MCF 10A (cell line): ENCODE results near the gene PRX. TPM values are rescaled to one million over a fixed set of nuclear protein-coding genes. Genes with fewer than 3 reads are reported as not detected.
"Not testable (repeated sequence)": the region's sequence is repeated elsewhere in the genome, so short reads cannot be mapped to it uniquely, and the experiment has no call there.

ENCODE experiments used
- BruUV-seq: library from RNA; stranded (reverse); fragments of 400-500 nt; replicated peaks from 2 replicates; lab custom pipeline; 2021; lab: Mats Ljungman, UMichigan
- CTCF ChIA-PET: fragments of 300-600 bp; sonication (Branson Sonifier 250); formaldehyde crosslinking; extraction: SDS; loops from one replicate; lab custom pipeline; 2021; ENCODE audit warnings: antibody characterized with exemption, inconsistent platforms; lab: Yijun Ruan, JAX
- POLR2A ChIA-PET: fragments of 300-600, 350-650 bp; sonication (Branson Sonifier 250); formaldehyde crosslinking; extraction: SDS; loops from one replicate; lab custom pipeline; 2020; ENCODE audit warnings: antibody characterized with exemption, inconsistent platforms; lab: Yijun Ruan, JAX
- DNase-seq: peaks from one replicate; pipeline ENCODE4 v3.0.0-alpha.2; 2018; ENCODE audit not compliant: unreplicated experiment
- H3K27ac Mint-ChIP-seq: one replicate; pipeline ENCODE4 v1.8.0; 2022; ENCODE audit warnings: mild to moderate bottlenecking, low read depth, mixed read lengths; ENCODE audit not compliant: unreplicated experiment
- H3K27me3 Mint-ChIP-seq: one replicate; pipeline ENCODE4 v1.8.0; 2022; ENCODE audit warnings: mixed read lengths; ENCODE audit not compliant: insufficient read depth, unreplicated experiment
- H3K36me3 Mint-ChIP-seq: one replicate; pipeline ENCODE4 v1.8.0; 2022; ENCODE audit warnings: mild to moderate bottlenecking, moderate library complexity, mixed read lengths; ENCODE audit not compliant: insufficient read depth, unreplicated experiment
- H3K4me1 Mint-ChIP-seq: one replicate; pipeline ENCODE4 v1.8.0; 2022; ENCODE audit warnings: mixed read lengths; ENCODE audit not compliant: insufficient read depth, unreplicated experiment
- H3K4me3 Mint-ChIP-seq: one replicate; pipeline ENCODE4 v1.8.0; 2022; ENCODE audit warnings: mild to moderate bottlenecking, moderate library complexity, mixed read lengths; ENCODE audit not compliant: unreplicated experiment
- H3K9me3 Mint-ChIP-seq: one replicate; pipeline ENCODE4 v1.8.0; 2022; ENCODE audit warnings: mixed read lengths; ENCODE audit not compliant: unreplicated experiment
- intact Hi-C: fragments of 100-400 bp; cut with micrococcal nuclease; formaldehyde crosslinking; loops from 2 replicates; pipeline ENCODE4 v1.14.1; 2022
- total RNA-seq: library from RNA; stranded (reverse); gene quantifications from 2 replicates; pipeline ENCODE4 v1.2.3, GENCODE V29; 2022
- TF ChIP-seq, protein P1 (sequence below): fragments of 200-600 bp; IDR thresholded peaks from one replicate; pipeline ENCODE4 v1.8.0; 2022; ENCODE audit warnings: antibody characterized with exemption, mild to moderate bottlenecking; ENCODE audit not compliant: unreplicated experiment

Gene PRX
- total RNA-seq, 1 experiment from 2014 or later = 2.4 TPM

DNA sequence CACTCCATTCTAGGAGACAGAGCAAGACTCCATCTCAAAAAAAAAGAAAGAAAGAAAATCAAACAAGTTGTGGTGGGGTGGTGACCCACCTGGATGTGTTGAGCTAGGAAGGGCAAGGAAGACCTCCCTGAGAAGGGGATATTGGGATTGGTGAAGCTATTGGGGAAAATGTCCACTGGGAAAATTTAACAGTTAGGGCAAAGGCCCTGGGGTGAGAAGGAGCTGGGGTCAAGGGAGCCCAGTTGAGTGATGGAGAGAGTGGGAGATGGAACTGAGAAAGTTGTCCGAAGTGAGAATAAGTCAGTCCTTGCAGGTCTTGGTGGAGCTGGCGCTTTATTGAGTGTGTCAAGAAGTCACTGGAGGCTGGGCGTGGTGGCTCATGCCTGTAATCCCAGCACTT lies 25.1 kb upstream of the PRX start:
- TF ChIP-seq, protein P1, sequence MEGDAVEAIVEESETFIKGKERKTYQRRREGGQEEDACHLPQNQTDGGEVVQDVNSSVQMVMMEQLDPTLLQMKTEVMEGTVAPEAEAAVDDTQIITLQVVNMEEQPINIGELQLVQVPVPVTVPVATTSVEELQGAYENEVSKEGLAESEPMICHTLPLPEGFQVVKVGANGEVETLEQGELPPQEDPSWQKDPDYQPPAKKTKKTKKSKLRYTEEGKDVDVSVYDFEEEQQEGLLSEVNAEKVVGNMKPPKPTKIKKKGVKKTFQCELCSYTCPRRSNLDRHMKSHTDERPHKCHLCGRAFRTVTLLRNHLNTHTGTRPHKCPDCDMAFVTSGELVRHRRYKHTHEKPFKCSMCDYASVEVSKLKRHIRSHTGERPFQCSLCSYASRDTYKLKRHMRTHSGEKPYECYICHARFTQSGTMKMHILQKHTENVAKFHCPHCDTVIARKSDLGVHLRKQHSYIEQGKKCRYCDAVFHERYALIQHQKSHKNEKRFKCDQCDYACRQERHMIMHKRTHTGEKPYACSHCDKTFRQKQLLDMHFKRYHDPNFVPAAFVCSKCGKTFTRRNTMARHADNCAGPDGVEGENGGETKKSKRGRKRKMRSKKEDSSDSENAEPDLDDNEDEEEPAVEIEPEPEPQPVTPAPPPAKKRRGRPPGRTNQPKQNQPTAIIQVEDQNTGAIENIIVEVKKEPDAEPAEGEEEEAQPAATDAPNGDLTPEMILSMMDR = no peak
- Mint-ChIP-seq H3K9me3 (no peaks in the 10 kb centered on the region), H3K4me1 (peaks cover 14% of the 10 kb centered on the region), H3K4me3 (no peak overlapping the region), H3K27me3 (no peaks in the 10 kb centered on the region), H3K27ac (no peak overlapping the region), H3K36me3 (peaks cover 38% of the 10 kb centered on the region)
- ChIA-PET POLR2A (interaction anchor here (0.7 to 10.0 kb wide), 3 partner anchors 12 to 134 kb away, joined by 3 to 124 read pairs (median 3); partner anchors contain the start of gene SERTAD1), CTCF (interaction anchor here (0.7 to 1.8 kb wide), 3 partner anchors 12 to 166 kb away, joined by 3 to 7 read pairs (median 6); no protein-coding TSS in a partner anchor)
- BruUV-seq = no TSS peak
- DNase-seq = no peak
- intact Hi-C loops = no loop called here

DNA sequence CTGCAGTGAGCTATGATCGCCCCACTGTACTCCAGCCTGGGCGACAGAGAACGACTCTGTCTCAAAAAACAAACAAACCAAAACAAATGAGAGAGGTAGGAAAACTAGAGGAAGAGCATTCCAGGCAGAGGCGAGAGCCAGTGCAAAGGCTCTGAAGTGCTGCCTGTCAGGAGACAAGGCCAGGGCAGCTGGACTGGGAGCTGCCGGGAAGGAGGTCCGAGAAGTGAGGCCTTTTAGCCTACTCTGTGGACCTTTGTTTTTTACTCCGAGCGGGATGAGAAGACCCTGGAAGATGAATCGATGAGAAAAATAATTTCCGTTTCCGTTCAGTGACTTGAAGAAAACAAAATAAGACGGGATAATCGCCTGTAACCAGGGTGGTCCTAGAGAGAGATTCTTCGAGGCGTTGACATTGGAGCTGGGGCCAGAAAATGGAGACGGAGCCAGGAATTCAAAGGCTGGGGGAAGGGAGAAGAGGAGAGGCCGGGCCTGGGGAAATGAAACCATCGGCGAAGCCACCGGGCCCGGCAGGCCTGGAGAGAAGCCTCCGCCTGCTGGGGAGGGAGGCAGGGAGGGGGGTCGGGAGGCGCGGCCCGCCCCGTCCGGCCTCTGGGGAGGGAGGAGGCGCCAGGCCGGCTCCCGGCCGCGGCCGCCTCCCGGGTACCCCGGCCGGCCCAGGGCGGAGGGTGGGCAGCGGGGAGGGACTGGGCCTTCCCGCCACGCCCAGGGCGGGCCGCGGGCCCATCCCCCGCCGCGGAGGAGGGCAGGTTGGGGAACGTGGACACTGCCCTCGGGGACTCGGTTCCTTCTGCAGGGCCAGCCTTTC lies 20.4 kb upstream of the PRX start:
- peaks cover 4% of the 10 kb centered on the region for H3K36me3 Mint-ChIP-seq
- ChIA-PET POLR2A (interaction anchor here (0.8 to 3.6 kb wide), 15 partner anchors 7 to 283 kb away, joined by 3 to 59 read pairs (median 6); partner anchors contain the start of genes BLVRB, COQ8B, ITPKC and SERTAD1), CTCF (interaction anchor here (1.1 to 1.4 kb wide), 3 partner anchors 11 to 201 kb away, joined by 4 to 7 read pairs (median 5); no protein-coding TSS in a partner anchor)
- no peaks in the 10 kb centered on the region for H3K27me3 Mint-ChIP-seq
- H3K9me3 Mint-ChIP-seq = no peaks in the 10 kb centered on the region
- TF ChIP-seq, protein P1 = no peak
- peak overlapping the region; percentile 78 for H3K4me3 Mint-ChIP-seq
- peaks cover 11% of the 10 kb centered on the region for H3K4me1 Mint-ChIP-seq
- TSS peak; percentile 95 for BruUV-seq
- DNase-seq = peak; percentile 93
- H3K27ac Mint-ChIP-seq = peak overlapping the region; percentile 97
- intact Hi-C loops = no loop called here

DNA sequence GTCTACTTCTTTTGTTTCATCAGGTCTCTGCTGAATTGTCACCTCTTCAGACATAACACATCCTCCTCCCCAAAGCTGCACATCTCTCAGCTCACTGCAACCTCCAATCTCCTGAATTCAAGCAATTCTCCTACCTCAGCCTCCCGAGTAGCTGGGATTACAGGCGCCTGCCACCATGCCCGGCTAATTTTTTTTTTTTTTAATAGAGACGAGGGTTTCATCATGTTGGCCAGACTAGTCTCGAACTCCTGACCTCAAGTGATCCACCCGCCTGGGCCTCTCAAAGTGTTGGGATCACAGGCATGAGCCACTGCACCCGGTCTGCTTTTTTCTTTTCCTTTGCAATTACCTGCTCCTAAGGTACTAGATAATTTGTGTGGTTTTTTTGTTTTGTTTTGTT lies 19.6 kb upstream of the PRX start:
- H3K9me3 Mint-ChIP-seq, intact Hi-C loops, H3K36me3 Mint-ChIP-seq, BruUV-seq, H3K27me3 Mint-ChIP-seq, DNase-seq: not testable (repeated sequence)
- CTCF ChIA-PET = interaction anchor here (1.2 to 1.4 kb wide), 2 partner anchors 10 to 13 kb away, joined by 5 to 7 read pairs; no protein-coding TSS in a partner anchor
- H3K27ac Mint-ChIP-seq = peak overlapping the region; percentile 97
- H3K4me3 Mint-ChIP-seq = peak overlapping the region; percentile 78
- H3K4me1 Mint-ChIP-seq = peaks cover 11% of the 10 kb centered on the region
- POLR2A ChIA-PET = interaction anchor here (0.8 to 3.6 kb wide), 10 partner anchors 8 to 284 kb away, joined by 3 to 59 read pairs (median 6); partner anchors contain the start of genes COQ8B, ITPKC and SERTAD3

DNA sequence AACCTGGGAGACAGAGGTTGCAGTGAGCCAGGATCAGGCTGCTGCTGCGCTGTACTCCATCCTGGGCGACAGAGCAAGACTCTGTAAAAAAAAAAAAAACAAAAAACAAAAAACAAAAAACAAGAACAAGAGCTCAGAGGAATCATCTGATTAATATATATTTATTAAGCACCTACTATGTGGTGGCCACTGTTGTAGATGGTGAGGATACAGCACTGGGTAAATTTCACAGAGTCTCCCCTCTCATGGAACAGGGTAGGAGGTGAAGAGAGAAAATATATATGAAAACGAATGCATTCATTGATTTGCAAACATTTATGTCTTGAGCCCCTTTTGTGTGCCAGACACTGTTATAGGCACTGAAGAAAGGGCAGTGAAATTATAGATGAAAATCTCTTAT lies 18.5 kb upstream of the PRX start:
- H3K27me3 Mint-ChIP-seq = no peaks in the 10 kb centered on the region
- H3K9me3 Mint-ChIP-seq = no peaks in the 10 kb centered on the region
- POLR2A ChIA-PET = interaction anchor here (3.6 kb wide), 1 partner anchor 11 kb away, joined by 26 read pairs; no protein-coding TSS in a partner anchor
- H3K4me1 Mint-ChIP-seq = peaks cover 11% of the 10 kb centered on the region
- intact Hi-C loops = no loop called here
- H3K27ac Mint-ChIP-seq = no peak overlapping the region
- TF ChIP-seq, protein P1 = no peak
- no peaks in the 10 kb centered on the region for H3K36me3 Mint-ChIP-seq
- no peak for DNase-seq
- no TSS peak for BruUV-seq
- CTCF ChIA-PET = no interaction called here
- H3K4me3 Mint-ChIP-seq = no peak overlapping the region

DNA sequence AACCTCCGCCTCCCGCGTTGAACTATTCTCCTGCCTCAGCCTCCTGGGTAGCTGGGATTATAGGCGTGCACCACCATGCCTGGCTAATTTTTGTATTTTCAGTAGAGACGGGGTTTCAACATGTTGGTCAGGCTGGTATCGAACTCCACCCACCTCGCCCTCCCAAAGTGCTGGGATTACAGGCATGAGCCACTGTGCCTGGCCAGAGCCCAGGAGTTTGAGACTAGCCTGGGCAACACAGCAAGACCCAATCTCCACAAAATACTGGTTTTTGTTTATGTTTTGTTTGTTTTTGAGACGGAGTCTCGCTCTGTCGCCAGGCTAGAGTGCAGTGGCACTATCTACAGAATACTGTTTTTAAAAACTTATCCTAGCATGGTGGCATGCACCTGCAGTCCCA lies 17.1 kb upstream of the PRX start:
- POLR2A ChIA-PET = interaction anchor here (0.7 kb wide), 1 partner anchor 58 kb away, joined by 3 read pairs; no protein-coding TSS in a partner anchor

DNA sequence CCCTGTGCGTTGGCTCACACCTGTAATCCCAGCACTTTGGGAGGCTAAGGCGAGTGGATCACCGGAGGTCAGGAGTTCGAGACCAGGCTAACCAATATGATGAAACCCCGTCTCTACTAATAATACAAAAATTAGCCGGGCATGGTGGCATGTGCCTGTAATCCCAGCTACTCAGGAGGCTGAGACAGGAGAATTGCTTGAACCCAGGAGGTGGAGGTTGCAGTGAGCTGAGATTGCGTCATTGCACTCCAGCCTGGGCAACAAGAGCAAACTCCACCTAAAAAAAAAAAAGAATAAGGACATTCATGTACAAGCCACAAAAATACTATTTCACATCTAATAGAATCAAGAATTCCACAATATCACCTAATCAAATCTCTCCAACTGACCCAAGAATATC lies 15.0 kb upstream of the PRX start:
- not testable (repeated sequence) for H3K4me1 Mint-ChIP-seq
- CTCF ChIA-PET = interaction anchor here (1.3 kb wide), 1 partner anchor 15 kb away, joined by 3 read pairs; no protein-coding TSS in a partner anchor

More for the DNA sequence above, 17.1 kb upstream of the PRX start:
- H3K9me3 Mint-ChIP-seq, H3K27ac Mint-ChIP-seq, intact Hi-C loops, H3K27me3 Mint-ChIP-seq, DNase-seq, H3K36me3 Mint-ChIP-seq, BruUV-seq, H3K4me3 Mint-ChIP-seq: not testable (repeated sequence)
- H3K4me1 Mint-ChIP-seq = peaks cover 11% of the 10 kb centered on the region
- CTCF ChIA-PET = interaction anchor here (0.6 to 1.7 kb wide), 3 partner anchors 9 to 22 kb away, joined by 3 read pairs; no protein-coding TSS in a partner anchor

More for the DNA sequence above, 15.0 kb upstream of the PRX start:
- H3K9me3 Mint-ChIP-seq, H3K36me3 Mint-ChIP-seq, DNase-seq, intact Hi-C loops, H3K27me3 Mint-ChIP-seq, BruUV-seq, H3K27ac Mint-ChIP-seq, H3K4me3 Mint-ChIP-seq: not testable (repeated sequence)
- POLR2A ChIA-PET = interaction anchor here (1.0 to 3.3 kb wide), 3 partner anchors 13 to 287 kb away, joined by 4 to 124 read pairs (median 39); partner anchors contain the start of gene SERTAD3
